ENCODE results near the gene TSPAN3.

GRCh38 chr15:77058468-77058867, 12.4 kb downstream of the TSPAN3 start:
- TF ChIP-seq CTCF (IDR thresholded peaks at IDR 0.05): no peak
- no peak for TF ChIP-seq POLR2A (IDR thresholded peaks at IDR 0.05)
